PC-9 (cell line): ENCODE data around the gene POC5.

ENCODE experiments used
- EZH2 ChIP-seq: fragments of 200-600 bp; sonication (generic); IDR thresholded peaks from 2 replicates; pipeline ENCODE4 v1.8.0; 2017; ENCODE audit warnings: antibody characterized with exemption, low read depth
- TF ChIP-seq, protein P1 (sequence below): fragments of 200-600 bp; sonication (generic); conservative IDR thresholded peaks from 2 replicates; pipeline ENCODE4 v1.6.1; 2017; ENCODE audit warnings: mixed run types, antibody characterized with exemption, mild to moderate bottlenecking, moderate library complexity

GRCh38 chr5:75736273-75736672, 19.0 kb upstream of the POC5 start:
- TF ChIP-seq, protein P1, sequence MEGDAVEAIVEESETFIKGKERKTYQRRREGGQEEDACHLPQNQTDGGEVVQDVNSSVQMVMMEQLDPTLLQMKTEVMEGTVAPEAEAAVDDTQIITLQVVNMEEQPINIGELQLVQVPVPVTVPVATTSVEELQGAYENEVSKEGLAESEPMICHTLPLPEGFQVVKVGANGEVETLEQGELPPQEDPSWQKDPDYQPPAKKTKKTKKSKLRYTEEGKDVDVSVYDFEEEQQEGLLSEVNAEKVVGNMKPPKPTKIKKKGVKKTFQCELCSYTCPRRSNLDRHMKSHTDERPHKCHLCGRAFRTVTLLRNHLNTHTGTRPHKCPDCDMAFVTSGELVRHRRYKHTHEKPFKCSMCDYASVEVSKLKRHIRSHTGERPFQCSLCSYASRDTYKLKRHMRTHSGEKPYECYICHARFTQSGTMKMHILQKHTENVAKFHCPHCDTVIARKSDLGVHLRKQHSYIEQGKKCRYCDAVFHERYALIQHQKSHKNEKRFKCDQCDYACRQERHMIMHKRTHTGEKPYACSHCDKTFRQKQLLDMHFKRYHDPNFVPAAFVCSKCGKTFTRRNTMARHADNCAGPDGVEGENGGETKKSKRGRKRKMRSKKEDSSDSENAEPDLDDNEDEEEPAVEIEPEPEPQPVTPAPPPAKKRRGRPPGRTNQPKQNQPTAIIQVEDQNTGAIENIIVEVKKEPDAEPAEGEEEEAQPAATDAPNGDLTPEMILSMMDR = no peak
- TF ChIP-seq EZH2 = no peak
